Measurements from ENCODE around the gene CLIC4.

The CLIC4 gene

GRCh38 chr1:24855474-24855873 is 110.2 kb downstream of the CLIC4 start:
- no peaks in the 10 kb centered on the region for H3K36me3 ChIP-seq (ENCODE audit: control insufficient read depth in 4 of 4, insufficient read depth in 4 of 4, low read length in 3 of 4)
- no peak overlapping the region for H3K27ac ChIP-seq (ENCODE audit: insufficient read depth in 1 of 2, low read depth in 1 of 2, low read length in 2 of 2, poor library complexity in 1 of 2, severe bottlenecking in 2 of 2)
- WGBS (ENCODE audit: insufficient coverage), result 40% methylated on average over 4 of the region's 5 CpGs

GRCh38 chr1:24856787-24857506 is 111.7 kb downstream of the CLIC4 start:
- Histone ChIP-seq H3K9me3 (ENCODE audit: control extremely low read depth in 1 of 5, control insufficient read depth in 4 of 5, insufficient read depth in 2 of 5, low read depth in 1 of 5, low read length in 4 of 5) (no peaks in the 10 kb centered on the region), H3K4me3 (ENCODE audit: control insufficient read depth in 1 of 7, extremely low read depth in 1 of 7, insufficient read depth in 4 of 7, low read depth in 2 of 7, low read length in 6 of 7) (no peak overlapping the region), H3K36me3 (ENCODE audit: control insufficient read depth in 4 of 4, insufficient read depth in 4 of 4, low read length in 3 of 4) (peaks cover 0 to 4% (median 0%) of the 10 kb centered on the region in 4 experiments), H3K4me1 (ENCODE audit: control extremely low read depth in 1 of 4, control insufficient read depth in 4 of 4, insufficient read depth in 4 of 4, low read length in 3 of 4) (peaks cover 2 to 34% (median 12%) of the 10 kb centered on the region in 4 experiments), H3K27ac (ENCODE audit: insufficient read depth in 1 of 2, low read depth in 1 of 2, low read length in 2 of 2, poor library complexity in 1 of 2, severe bottlenecking in 2 of 2) (no peak overlapping the region), H3K27me3 (replicated peaks in 2 of 5; ENCODE audit: control insufficient read depth in 4 of 5, insufficient read depth in 5 of 5, low read length in 4 of 5) (no peaks in the 10 kb centered on the region)
- DNase-seq, result no peak
- WGBS (ENCODE audit: insufficient coverage), result 91% methylated on average over 11 of the region's 16 CpGs
- POLR2A ChIA-PET, result no interaction called here
- CTCF ChIA-PET, result interaction anchor here (0.9 to 1.6 kb wide), 3 partner anchors 9 to 40 kb away, joined by 3 to 4 read pairs (median 3); no protein-coding TSS in a partner anchor

More at GRCh38 chr1:24855474-24855873, 110.2 kb downstream of the CLIC4 start:
- no peak for DNase-seq
- H3K9me3 ChIP-seq (ENCODE audit: control extremely low read depth in 1 of 5, control insufficient read depth in 4 of 5, insufficient read depth in 2 of 5, low read depth in 1 of 5, low read length in 4 of 5), result no peaks in the 10 kb centered on the region
- ChIA-PET POLR2A (no interaction called here), CTCF (interaction anchor here (1.3 to 8.2 kb wide), 2 partner anchors 33 to 44 kb away, joined by 3 to 91 read pairs; no protein-coding TSS in a partner anchor)
- H3K4me1 ChIP-seq (ENCODE audit: control extremely low read depth in 1 of 4, control insufficient read depth in 4 of 4, insufficient read depth in 4 of 4, low read length in 3 of 4), result peaks cover 2 to 36% (median 13%) of the 10 kb centered on the region in 4 experiments
- no peak overlapping the region for H3K4me3 ChIP-seq (ENCODE audit: control insufficient read depth in 1 of 7, extremely low read depth in 1 of 7, insufficient read depth in 4 of 7, low read depth in 2 of 7, low read length in 6 of 7)
- H3K27me3 ChIP-seq (replicated peaks in 2 of 5; ENCODE audit: control insufficient read depth in 4 of 5, insufficient read depth in 5 of 5, low read length in 4 of 5), result no peaks in the 10 kb centered on the region

- WGBS (ENCODE audit: insufficient coverage), result 98% methylated on average over 4 of the region's 6 CpGs
- Histone ChIP-seq H3K9me3 (ENCODE audit: control extremely low read depth in 1 of 5, control insufficient read depth in 4 of 5, insufficient read depth in 2 of 5, low read depth in 1 of 5, low read length in 4 of 5) (no peaks in the 10 kb centered on the region), H3K27me3 (replicated peaks in 2 of 5; ENCODE audit: control insufficient read depth in 4 of 5, insufficient read depth in 5 of 5, low read length in 4 of 5) (no peaks in the 10 kb centered on the region), H3K4me3 (ENCODE audit: control insufficient read depth in 1 of 7, extremely low read depth in 1 of 7, insufficient read depth in 4 of 7, low read depth in 2 of 7, low read length in 6 of 7) (no peak overlapping the region), H3K4me1 (ENCODE audit: control extremely low read depth in 1 of 4, control insufficient read depth in 4 of 4, insufficient read depth in 4 of 4, low read length in 3 of 4) (peaks cover 2 to 34% (median 6%) of the 10 kb centered on the region in 4 experiments), H3K36me3 (ENCODE audit: control insufficient read depth in 4 of 4, insufficient read depth in 4 of 4, low read length in 3 of 4) (peaks cover 0 to 4% (median 0%) of the 10 kb centered on the region in 4 experiments), H3K27ac (ENCODE audit: insufficient read depth in 1 of 2, low read depth in 1 of 2, low read length in 2 of 2, poor library complexity in 1 of 2, severe bottlenecking in 2 of 2) (no peak overlapping the region)
- POLR2A ChIA-PET, result interaction anchor here (0.6 kb wide), 1 partner anchor 482 kb away, joined by 3 read pairs; no protein-coding TSS in a partner anchor
- DNase-seq, result no peak
- CTCF ChIA-PET, result interaction anchor here (1.6 kb wide), 1 partner anchor 40 kb away, joined by 4 read pairs; no protein-coding TSS in a partner anchor
These were observed 112.4 kb downstream of the CLIC4 start for GRCh38 chr1:24857507-24858133.

GRCh38 chr1:24858277-24858676 is 113.0 kb downstream of the CLIC4 start:
- peaks cover 0 to 4% (median 0%) of the 10 kb centered on the region in 4 experiments for H3K36me3 ChIP-seq (ENCODE audit: control insufficient read depth in 4 of 4, insufficient read depth in 4 of 4, low read length in 3 of 4)
- ChIA-PET CTCF (no interaction called here), POLR2A (interaction anchor here (0.6 kb wide), 1 partner anchor 482 kb away, joined by 3 read pairs; no protein-coding TSS in a partner anchor)
- peak in 2 of 3 donors; percentile 42 to 58 for DNase-seq
- no peaks in the 10 kb centered on the region for H3K9me3 ChIP-seq (ENCODE audit: control extremely low read depth in 1 of 5, control insufficient read depth in 4 of 5, insufficient read depth in 2 of 5, low read depth in 1 of 5, low read length in 4 of 5)
- peaks cover 2 to 32% (median 6%) of the 10 kb centered on the region in 4 experiments for H3K4me1 ChIP-seq (ENCODE audit: control extremely low read depth in 1 of 4, control insufficient read depth in 4 of 4, insufficient read depth in 4 of 4, low read length in 3 of 4)
- H3K27ac ChIP-seq (ENCODE audit: insufficient read depth in 1 of 2, low read depth in 1 of 2, low read length in 2 of 2, poor library complexity in 1 of 2, severe bottlenecking in 2 of 2), result no peak overlapping the region
- WGBS (ENCODE audit: insufficient coverage), result 100% methylated on average over 1 of the region's 1 CpG
- no peaks in the 10 kb centered on the region for H3K27me3 ChIP-seq (replicated peaks in 2 of 5; ENCODE audit: control insufficient read depth in 4 of 5, insufficient read depth in 5 of 5, low read length in 4 of 5)
- no peak overlapping the region for H3K4me3 ChIP-seq (ENCODE audit: control insufficient read depth in 1 of 7, extremely low read depth in 1 of 7, insufficient read depth in 4 of 7, low read depth in 2 of 7, low read length in 6 of 7)

- DNase-seq, result no peak
These were observed 114.1 kb downstream of the CLIC4 start for GRCh38 chr1:24859063-24860010.

GRCh38 chr1:24860841-24861240 is 115.6 kb downstream of the CLIC4 start:
- ChIA-PET CTCF (interaction anchor here (0.6 to 1.8 kb wide), 3 partner anchors 12 to 42 kb away, joined by 3 to 6 read pairs (median 3); no protein-coding TSS in a partner anchor), POLR2A (no interaction called here)
- Histone ChIP-seq H3K4me1 (ENCODE audit: control extremely low read depth in 1 of 4, control insufficient read depth in 4 of 4, insufficient read depth in 4 of 4, low read length in 3 of 4) (peaks cover 2 to 42% (median 19%) of the 10 kb centered on the region in 4 experiments), H3K27me3 (replicated peaks in 2 of 5; ENCODE audit: control insufficient read depth in 4 of 5, insufficient read depth in 5 of 5, low read length in 4 of 5) (no peaks in the 10 kb centered on the region), H3K36me3 (ENCODE audit: control insufficient read depth in 4 of 4, insufficient read depth in 4 of 4, low read length in 3 of 4) (peaks cover 0 to 7% (median 3%) of the 10 kb centered on the region in 4 experiments), H3K9me3 (ENCODE audit: control extremely low read depth in 1 of 5, control insufficient read depth in 4 of 5, insufficient read depth in 2 of 5, low read depth in 1 of 5, low read length in 4 of 5) (no peaks in the 10 kb centered on the region), H3K4me3 (ENCODE audit: control insufficient read depth in 1 of 7, extremely low read depth in 1 of 7, insufficient read depth in 4 of 7, low read depth in 2 of 7, low read length in 6 of 7) (no peak overlapping the region), H3K27ac (ENCODE audit: insufficient read depth in 1 of 2, low read depth in 1 of 2, low read length in 2 of 2, poor library complexity in 1 of 2, severe bottlenecking in 2 of 2) (no peak overlapping the region)
- WGBS (ENCODE audit: insufficient coverage), result over 99% methylated on average over 13 of the region's 15 CpGs
- DNase-seq, result no peak

More at GRCh38 chr1:24859063-24860010, 114.1 kb downstream of the CLIC4 start:
- Histone ChIP-seq H3K27ac (ENCODE audit: insufficient read depth in 1 of 2, low read depth in 1 of 2, low read length in 2 of 2, poor library complexity in 1 of 2, severe bottlenecking in 2 of 2) (no peak overlapping the region), H3K4me1 (ENCODE audit: control extremely low read depth in 1 of 4, control insufficient read depth in 4 of 4, insufficient read depth in 4 of 4, low read length in 3 of 4) (peaks cover 2 to 40% (median 15%) of the 10 kb centered on the region in 4 experiments), H3K4me3 (ENCODE audit: control insufficient read depth in 1 of 7, extremely low read depth in 1 of 7, insufficient read depth in 4 of 7, low read depth in 2 of 7, low read length in 6 of 7) (no peak overlapping the region), H3K9me3 (ENCODE audit: control extremely low read depth in 1 of 5, control insufficient read depth in 4 of 5, insufficient read depth in 2 of 5, low read depth in 1 of 5, low read length in 4 of 5) (no peaks in the 10 kb centered on the region), H3K36me3 (ENCODE audit: control insufficient read depth in 4 of 4, insufficient read depth in 4 of 4, low read length in 3 of 4) (peaks cover 0 to 4% (median 0%) of the 10 kb centered on the region in 4 experiments), H3K27me3 (replicated peaks in 2 of 5; ENCODE audit: control insufficient read depth in 4 of 5, insufficient read depth in 5 of 5, low read length in 4 of 5) (no peaks in the 10 kb centered on the region)
- WGBS (ENCODE audit: insufficient coverage), result 96% methylated on average over 7 of the region's 10 CpGs
- POLR2A ChIA-PET, result no interaction called here
- CTCF ChIA-PET, result interaction anchor here (0.8 to 1.3 kb wide), 3 partner anchors 13 to 51 kb away, joined by 3 read pairs; no protein-coding TSS in a partner anchor
